Measurements from ENCODE around the gene UBASH3A. TPM values are rescaled to one million over a fixed set of nuclear protein-coding genes. Genes with fewer than 3 reads are reported as not detected.

Gene UBASH3A
- polyA plus RNA-seq, 1 donor (not counting 4 experiments of a cell fraction or from before 2014, with no cell fraction given), result not detected

GRCh38 chr21:42475036-42475435 lies 71.3 kb downstream of the UBASH3A start:
- FAIRE-seq (no peak), DNase-seq (ENCODE audit: low read depth, low spot score) (no peak)
- Histone ChIP-seq H3K27ac (ENCODE audit: control insufficient read depth, insufficient read depth, low read length) (peak overlapping the region; percentile 38), H3K4me3 (ENCODE audit: control insufficient read depth in 2 of 3, extremely low read depth in 1 of 3, insufficient read depth in 2 of 3, low read depth in 1 of 3, low read length in 3 of 3) (no peak overlapping the region), H3K4me1 (ENCODE audit: control insufficient read depth, extremely low read depth, insufficient read depth, low read length) (peaks cover 17% of the 10 kb centered on the region), H3K4me2 (ENCODE audit: control insufficient read depth, extremely low read depth, insufficient read depth, low read depth, low read length) (peak overlapping the region; percentile 45), H3K36me3 (ENCODE audit: control insufficient read depth in 2 of 2, extremely low read depth in 1 of 2, insufficient read depth in 2 of 2, low read length in 2 of 2) (no peaks in the 10 kb centered on the region), H3K79me2 (ENCODE audit: control insufficient read depth, insufficient read depth, low read length) (no peaks in the 10 kb centered on the region), H3K9me1 (ENCODE audit: control insufficient read depth, extremely low read depth, insufficient read depth, low read length) (no peaks in the 10 kb centered on the region), H3K9ac (ENCODE audit: control insufficient read depth, extremely low read depth, insufficient read depth, low read length) (peak overlapping the region; percentile 38), H3K9me3 (ENCODE audit: control insufficient read depth, low read depth, low read length) (no peaks in the 10 kb centered on the region), H2AFZ (ENCODE audit: control insufficient read depth, low read length) (no peak overlapping the region), H3K27me3 (ENCODE audit: control insufficient read depth, extremely low read depth, insufficient read depth, low read length) (no peaks in the 10 kb centered on the region), H4K20me1 (ENCODE audit: control insufficient read depth, extremely low read depth, insufficient read depth, low read length) (no peaks in the 10 kb centered on the region)
- dilution Hi-C loops (cut with MboI; ENCODE audit: extremely low pct_ligation_motif_present, low sequenced_read_pairs), result no loop called here
- TF ChIP-seq CTCF (optimal IDR thresholded peaks at IDR 0.05 in 1 of 3, IDR thresholded peaks at IDR 0.05 in 1 of 3, conservative IDR thresholded peaks at IDR 0.05 in 1 of 3; ENCODE audit: extremely low read depth in 1 of 3, insufficient read depth in 2 of 3, low read length in 3 of 3) (no peak), EZH2 (IDR thresholded peaks at IDR 0.05; ENCODE audit: low read length) (no peak)

- H3K27me3 ChIP-seq (ENCODE audit: control insufficient read depth, extremely low read depth, insufficient read depth, low read length), result no peaks in the 10 kb centered on the region
- H3K9me1 ChIP-seq (ENCODE audit: control insufficient read depth, extremely low read depth, insufficient read depth, low read length), result no peaks in the 10 kb centered on the region
- no peak overlapping the region for H3K4me2 ChIP-seq (ENCODE audit: control insufficient read depth, extremely low read depth, insufficient read depth, low read depth, low read length)
- no peaks in the 10 kb centered on the region for H4K20me1 ChIP-seq (ENCODE audit: control insufficient read depth, extremely low read depth, insufficient read depth, low read length)
- no peak overlapping the region for H3K27ac ChIP-seq (ENCODE audit: control insufficient read depth, insufficient read depth, low read length)
- TF ChIP-seq CTCF (optimal IDR thresholded peaks at IDR 0.05 in 1 of 3, IDR thresholded peaks at IDR 0.05 in 1 of 3, conservative IDR thresholded peaks at IDR 0.05 in 1 of 3; ENCODE audit: extremely low read depth in 1 of 3, insufficient read depth in 2 of 3, low read length in 3 of 3) (no peak), EZH2 (IDR thresholded peaks at IDR 0.05; ENCODE audit: low read length) (no peak)
- no peak overlapping the region for H2AFZ ChIP-seq (ENCODE audit: control insufficient read depth, low read length)
- dilution Hi-C loops (cut with MboI; ENCODE audit: extremely low pct_ligation_motif_present, low sequenced_read_pairs), result no loop called here
- H3K9ac ChIP-seq (ENCODE audit: control insufficient read depth, extremely low read depth, insufficient read depth, low read length), result no peak overlapping the region
- no peaks in the 10 kb centered on the region for H3K9me3 ChIP-seq (ENCODE audit: control insufficient read depth, low read depth, low read length)
- H3K4me3 ChIP-seq (ENCODE audit: control insufficient read depth in 2 of 3, extremely low read depth in 1 of 3, insufficient read depth in 2 of 3, low read depth in 1 of 3, low read length in 3 of 3), result no peak overlapping the region
- peaks cover 17% of the 10 kb centered on the region for H3K4me1 ChIP-seq (ENCODE audit: control insufficient read depth, extremely low read depth, insufficient read depth, low read length)
- no peaks in the 10 kb centered on the region for H3K79me2 ChIP-seq (ENCODE audit: control insufficient read depth, insufficient read depth, low read length)
- FAIRE-seq (no peak), DNase-seq (ENCODE audit: low read depth, low spot score) (no peak)
- H3K36me3 ChIP-seq (ENCODE audit: control insufficient read depth in 2 of 2, extremely low read depth in 1 of 2, insufficient read depth in 2 of 2, low read length in 2 of 2), result no peaks in the 10 kb centered on the region
Measured at GRCh38 chr21:42475526-42476387, 72.1 kb downstream of the UBASH3A start.
